Activated CD8-positive, alpha-beta memory T cell treated with anti-CD3 and anti-CD28 coated beads, Interleukin-2, amount 10 ng/mL, durations not matched to agents 7 days and 5 days (primary cell): ENCODE results near the gene VRK3. TPM values are rescaled to one million over a fixed set of nuclear protein-coding genes. Genes with fewer than 3 reads are reported as not detected.

Experiments used
- ATAC-seq: fragments of 150-1000 bp; cut with Tn5 transposase; one replicate; pipeline ENCODE4 v1.10.0; 2021; ENCODE audit warnings: moderate library complexity
- CTCF ChIA-PET: fragments of 350-600 bp; sonication (Branson Sonifier 250); formaldehyde crosslinking; loops from one replicate; lab custom pipeline; 2021; ENCODE audit warnings: antibody characterized with exemption; lab: Charles Lee
- DNase-seq: peaks from one replicate; pipeline ENCODE4 v3.0.0-alpha.2; 2020
- H3K27ac Mint-ChIP-seq: one replicate; pipeline ENCODE4 v1.8.0; 2021; ENCODE audit warnings: mild to moderate bottlenecking, mixed read lengths
- H3K27me3 Mint-ChIP-seq: one replicate; pipeline ENCODE4 v1.8.0; 2021; ENCODE audit warnings: mixed read lengths
- H3K36me3 Mint-ChIP-seq: one replicate; pipeline ENCODE4 v1.8.0; 2021; ENCODE audit warnings: mild to moderate bottlenecking, mixed read lengths
- H3K4me1 Mint-ChIP-seq: one replicate; pipeline ENCODE4 v1.8.0; 2021; ENCODE audit warnings: mixed read lengths
- H3K4me3 Mint-ChIP-seq: one replicate; pipeline ENCODE4 v1.8.0; 2021; ENCODE audit warnings: mild to moderate bottlenecking, moderate library complexity, mixed read lengths
- H3K9me3 Mint-ChIP-seq: one replicate; pipeline ENCODE4 v1.8.0; 2022; ENCODE audit warnings: low read depth, mixed read lengths
- total RNA-seq, 2 experiments: library from RNA; stranded (reverse); gene quantifications; one replicate each; pipeline ENCODE4 v1.2.3, GENCODE V29; 2021

The VRK3 gene
- total RNA-seq, 2 experiments from 2014 or later: 70.5 to 71.3 TPM

- Mint-ChIP-seq H3K4me3 (no peak overlapping the region), H3K9me3 (no peaks in the 10 kb centered on the region), H3K4me1 (peaks cover 34% of the 10 kb centered on the region), H3K36me3 (peaks cover 42% of the 10 kb centered on the region), H3K27me3 (no peaks in the 10 kb centered on the region), H3K27ac (no peak overlapping the region)
- DNase-seq (no peak), ATAC-seq (no peak)
- CTCF ChIA-PET: no interaction called here
Measured at GRCh38 chr19:50000038-50000840, 24.9 kb downstream of the VRK3 start.

- no peaks in the 10 kb centered on the region for H3K27me3 Mint-ChIP-seq
- DNase-seq: no peak
- peaks cover 28% of the 10 kb centered on the region for H3K4me1 Mint-ChIP-seq
- no peak overlapping the region for H3K4me3 Mint-ChIP-seq
- ATAC-seq: no peak
- no peak overlapping the region for H3K27ac Mint-ChIP-seq
- no peaks in the 10 kb centered on the region for H3K9me3 Mint-ChIP-seq
- CTCF ChIA-PET: no interaction called here
- H3K36me3 Mint-ChIP-seq: peaks cover 43% of the 10 kb centered on the region
Measured at GRCh38 chr19:49999371-50000010, 25.7 kb downstream of the VRK3 start.

GRCh38 chr19:49997709-49998108, 27.5 kb downstream of the VRK3 start:
- H3K27ac Mint-ChIP-seq: no peak overlapping the region
- peaks cover 35% of the 10 kb centered on the region for H3K36me3 Mint-ChIP-seq
- CTCF ChIA-PET: no interaction called here
- peaks cover 10% of the 10 kb centered on the region for H3K4me1 Mint-ChIP-seq
- DNase-seq (no peak), ATAC-seq (peak; percentile 51)
- H3K4me3 Mint-ChIP-seq: no peak overlapping the region
- H3K9me3 Mint-ChIP-seq: no peaks in the 10 kb centered on the region
- H3K27me3 Mint-ChIP-seq: no peaks in the 10 kb centered on the region

GRCh38 chr19:49988433-49988832, 36.7 kb downstream of the VRK3 start:
- ATAC-seq: no peak
- Mint-ChIP-seq H3K4me3 (no peak overlapping the region), H3K4me1 (peaks cover 6% of the 10 kb centered on the region), H3K9me3 (no peaks in the 10 kb centered on the region), H3K36me3 (peaks cover 18% of the 10 kb centered on the region), H3K27me3 (no peaks in the 10 kb centered on the region), H3K27ac (no peak overlapping the region)
- CTCF ChIA-PET: interaction anchor here (1.0 kb wide), 1 partner anchor 148 kb away, joined by 3 read pairs; no protein-coding TSS in a partner anchor
- no peak for DNase-seq

GRCh38 chr19:49988007-49988406, 37.2 kb downstream of the VRK3 start:
- no peak for ATAC-seq
- H3K36me3 Mint-ChIP-seq: peaks cover 18% of the 10 kb centered on the region

GRCh38 chr19:49987159-49987698, 37.9 kb downstream of the VRK3 start:
- peaks cover 6% of the 10 kb centered on the region for H3K4me1 Mint-ChIP-seq
- CTCF ChIA-PET: interaction anchor here (1.4 to 2.2 kb wide), 2 partner anchors 49 to 52 kb away, joined by 5 to 11 read pairs; no protein-coding TSS in a partner anchor
- no peaks in the 10 kb centered on the region for H3K27me3 Mint-ChIP-seq
- H3K9me3 Mint-ChIP-seq: no peaks in the 10 kb centered on the region
- no peak overlapping the region for H3K4me3 Mint-ChIP-seq
- peaks cover 18% of the 10 kb centered on the region for H3K36me3 Mint-ChIP-seq
- no peak overlapping the region for H3K27ac Mint-ChIP-seq
- peak; percentile 83 for ATAC-seq
- peak; percentile 91 for DNase-seq

More at GRCh38 chr19:49988007-49988406, 37.2 kb downstream of the VRK3 start:
- H3K27me3 Mint-ChIP-seq: no peaks in the 10 kb centered on the region
- CTCF ChIA-PET: interaction anchor here (1.0 to 2.2 kb wide), 2 partner anchors 50 to 148 kb away, joined by 3 to 11 read pairs; no protein-coding TSS in a partner anchor
- no peak overlapping the region for H3K27ac Mint-ChIP-seq
- H3K4me3 Mint-ChIP-seq: no peak overlapping the region
- H3K9me3 Mint-ChIP-seq: no peaks in the 10 kb centered on the region
- H3K4me1 Mint-ChIP-seq: peaks cover 6% of the 10 kb centered on the region
- no peak for DNase-seq

- peaks cover 6% of the 10 kb centered on the region for H3K4me1 Mint-ChIP-seq
- H3K36me3 Mint-ChIP-seq: peaks cover 18% of the 10 kb centered on the region
Measured at GRCh38 chr19:49986354-49986753, 38.8 kb downstream of the VRK3 start.

GRCh38 chr19:49985871-49986270, 39.3 kb downstream of the VRK3 start:
- CTCF ChIA-PET: interaction anchor here (1.1 to 2.2 kb wide), 3 partner anchors 16 to 47 kb away, joined by 3 to 11 read pairs (median 3); no protein-coding TSS in a partner anchor
- H3K27me3 Mint-ChIP-seq: no peaks in the 10 kb centered on the region
- H3K27ac Mint-ChIP-seq: no peak overlapping the region
- ATAC-seq: no peak
- DNase-seq: no peak
- no peaks in the 10 kb centered on the region for H3K9me3 Mint-ChIP-seq
- peaks cover 6% of the 10 kb centered on the region for H3K4me1 Mint-ChIP-seq
- peaks cover 16% of the 10 kb centered on the region for H3K36me3 Mint-ChIP-seq
- no peak overlapping the region for H3K4me3 Mint-ChIP-seq

More at GRCh38 chr19:49986354-49986753, 38.8 kb downstream of the VRK3 start:
- CTCF ChIA-PET: interaction anchor here (1.4 to 2.2 kb wide), 2 partner anchors 48 to 51 kb away, joined by 5 to 11 read pairs; no protein-coding TSS in a partner anchor
- ATAC-seq: no peak
- no peak overlapping the region for H3K27ac Mint-ChIP-seq
- DNase-seq: no peak
- H3K27me3 Mint-ChIP-seq: no peaks in the 10 kb centered on the region
- H3K9me3 Mint-ChIP-seq: no peaks in the 10 kb centered on the region
- H3K4me3 Mint-ChIP-seq: no peak overlapping the region

- Mint-ChIP-seq H3K4me3 (no peak overlapping the region), H3K27ac (no peak overlapping the region), H3K27me3 (no peaks in the 10 kb centered on the region), H3K36me3 (peaks cover 16% of the 10 kb centered on the region), H3K4me1 (peaks cover 6% of the 10 kb centered on the region), H3K9me3 (no peaks in the 10 kb centered on the region)
- CTCF ChIA-PET: interaction anchor here (1.1 to 2.7 kb wide), 7 partner anchors 8 to 152 kb away, joined by 3 to 22 read pairs (median 5); no protein-coding TSS in a partner anchor
- DNase-seq (no peak), ATAC-seq (no peak)
Measured at GRCh38 chr19:49984491-49984890, 40.7 kb downstream of the VRK3 start.

GRCh38 chr19:49983645-49984229, 41.4 kb downstream of the VRK3 start:
- DNase-seq (peak; percentile 81), ATAC-seq (peak; percentile 67)
- H3K4me1 Mint-ChIP-seq: peaks cover 6% of the 10 kb centered on the region
- peaks cover 14% of the 10 kb centered on the region for H3K36me3 Mint-ChIP-seq
- no peak overlapping the region for H3K4me3 Mint-ChIP-seq
- CTCF ChIA-PET: interaction anchor here (0.6 to 2.7 kb wide), 10 partner anchors 9 to 1949 kb away, joined by 3 to 22 read pairs (median 4); partner anchors contain the start of gene VRK3
- no peaks in the 10 kb centered on the region for H3K27me3 Mint-ChIP-seq
- no peaks in the 10 kb centered on the region for H3K9me3 Mint-ChIP-seq
- H3K27ac Mint-ChIP-seq: no peak overlapping the region

GRCh38 chr19:49981603-49982593, 43.3 kb downstream of the VRK3 start:
- Mint-ChIP-seq H3K4me1 (no peaks in the 10 kb centered on the region), H3K4me3 (no peak overlapping the region), H3K36me3 (peaks cover 7% of the 10 kb centered on the region), H3K27ac (no peak overlapping the region), H3K9me3 (no peaks in the 10 kb centered on the region), H3K27me3 (no peaks in the 10 kb centered on the region)
- ATAC-seq: no peak
- no peak for DNase-seq
- CTCF ChIA-PET: interaction anchor here (1.9 to 2.0 kb wide), 2 partner anchors 39 to 49 kb away, joined by 4 to 6 read pairs; no protein-coding TSS in a partner anchor

- Mint-ChIP-seq H3K9me3 (no peaks in the 10 kb centered on the region), H3K4me1 (no peaks in the 10 kb centered on the region), H3K27me3 (no peaks in the 10 kb centered on the region), H3K36me3 (peaks cover 2% of the 10 kb centered on the region), H3K27ac (no peak overlapping the region), H3K4me3 (no peak overlapping the region)
- no peak for ATAC-seq
- CTCF ChIA-PET: interaction anchor here (1.4 to 2.7 kb wide), 2 partner anchors 14 to 41 kb away, joined by 3 to 11 read pairs; no protein-coding TSS in a partner anchor
- no peak for DNase-seq
Measured at GRCh38 chr19:49978324-49978723, 46.8 kb downstream of the VRK3 start.
